IPS DF 4.7 (cell line): ENCODE results near the gene ATP12A.
"Not testable (repeated sequence)": the region's sequence is repeated elsewhere in the genome, so short reads cannot be mapped to it uniquely, and the experiment has no call there.

Source experiments
- DNase-seq: peaks from one replicate; pipeline ENCODE4 v3.0.0-alpha.2; 2013; ENCODE audit warnings: low spot score; ENCODE audit errors: extremely low read depth

ATP12A gene

GRCh38 chr13:24730873-24731567, 50.8 kb downstream of the ATP12A start:
- not testable (repeated sequence) for DNase-seq

GRCh38 chr13:24734950-24735349, 54.7 kb downstream of the ATP12A start:
- DNase-seq, result no peak

GRCh38 chr13:24737042-24737441, 56.8 kb downstream of the ATP12A start:
- DNase-seq, result no peak

- DNase-seq, result no peak
Observed at GRCh38 chr13:24738366-24738847, 58.2 kb downstream of the ATP12A start.

- DNase-seq, result no peak
Observed at GRCh38 chr13:24740014-24740890, 60.0 kb downstream of the ATP12A start.

- no peak for DNase-seq
Observed at GRCh38 chr13:24741016-24741662, 60.9 kb downstream of the ATP12A start.

GRCh38 chr13:24741791-24742190, 61.6 kb downstream of the ATP12A start:
- no peak for DNase-seq

- DNase-seq, result no peak
Observed at GRCh38 chr13:24742294-24742693, 62.1 kb downstream of the ATP12A start.

GRCh38 chr13:24742977-24743376, 62.8 kb downstream of the ATP12A start:
- no peak for DNase-seq

GRCh38 chr13:24744247-24744646, 64.0 kb downstream of the ATP12A start:
- DNase-seq, result no peak

- DNase-seq, result no peak
Observed at GRCh38 chr13:24745516-24745860, 65.3 kb downstream of the ATP12A start.

GRCh38 chr13:24745861-24746617, 65.8 kb downstream of the ATP12A start:
- no peak for DNase-seq

- DNase-seq, result no peak
Observed at GRCh38 chr13:24746618-24747247, 66.5 kb downstream of the ATP12A start.

GRCh38 chr13:24747248-24748060, 67.2 kb downstream of the ATP12A start:
- no peak for DNase-seq

GRCh38 chr13:24748061-24748400, 67.8 kb downstream of the ATP12A start:
- no peak for DNase-seq

GRCh38 chr13:24759197-24759596, 79.0 kb downstream of the ATP12A start:
- no peak for DNase-seq
